Kidney tubule cell (primary cell): ENCODE measurements around the gene B9D2.
"Not testable (repeated sequence)": the region's sequence is repeated elsewhere in the genome, so short reads cannot be mapped to it uniquely, and the experiment has no call there.

Experiments
- DNase-seq: peaks from one replicate; pipeline ENCODE4 v3.0.0-alpha.2; 2018; ENCODE audit warnings: low spot score

The B9D2 gene

GRCh38 chr19:41386442-41386841 lies 22.5 kb upstream of the B9D2 start:
- DNase-seq = no peak

- DNase-seq = peak; percentile 60
Observed at GRCh38 chr19:41384351-41384750, 20.4 kb upstream of the B9D2 start.

- not testable (repeated sequence) for DNase-seq
Observed at GRCh38 chr19:41381536-41381935, 17.6 kb upstream of the B9D2 start.

DNA sequence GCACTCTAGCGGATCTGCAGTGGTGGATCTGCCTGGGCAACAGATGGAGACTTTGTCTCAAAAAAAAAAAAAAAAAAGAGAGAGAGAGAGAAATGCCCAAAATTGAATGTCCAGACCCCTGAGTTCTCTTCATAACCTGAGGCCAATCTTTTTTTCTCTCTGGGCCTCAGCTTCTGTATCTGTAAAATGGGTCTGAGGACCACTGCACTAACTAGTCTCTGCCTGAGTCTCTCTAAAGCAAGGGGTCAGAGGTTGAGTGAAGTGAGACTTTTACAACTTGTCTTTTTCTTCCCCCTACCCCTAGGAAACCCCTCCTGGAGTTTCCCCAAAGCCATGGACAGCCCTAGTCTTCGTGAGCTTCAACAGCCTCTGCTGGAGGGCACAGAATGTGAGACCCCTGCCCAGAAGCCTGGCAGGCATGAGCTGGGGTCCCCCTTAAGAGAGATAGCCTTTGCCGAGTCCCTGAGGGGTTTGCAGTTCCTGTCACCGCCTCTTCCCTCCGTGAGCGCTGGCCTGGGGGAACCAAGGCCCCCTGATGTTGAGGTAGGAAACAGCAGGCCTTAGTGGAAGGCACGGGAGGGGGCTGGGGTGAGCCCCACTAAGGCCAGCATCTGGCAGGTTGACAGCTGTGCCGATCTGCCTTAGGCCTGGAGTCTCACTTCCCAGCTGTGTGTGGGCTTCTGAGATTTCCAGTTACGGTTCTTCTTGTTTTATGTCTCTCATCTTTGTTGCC lies 14.2 kb upstream of the B9D2 start:
- no peak for DNase-seq

GRCh38 chr19:41376998-41377365 lies 13.0 kb upstream of the B9D2 start:
- DNase-seq = no peak

GRCh38 chr19:41376241-41376997 lies 12.5 kb upstream of the B9D2 start, which contains the start of gene TMEM91:
TMEM91 (plus strand) TSS chr19:41376533; CDS start chr19:41378310, 1,777 bp downstream.
- no peak for DNase-seq

GRCh38 chr19:41373993-41374392 lies 10.0 kb upstream of the B9D2 start:
- no peak for DNase-seq

DNA sequence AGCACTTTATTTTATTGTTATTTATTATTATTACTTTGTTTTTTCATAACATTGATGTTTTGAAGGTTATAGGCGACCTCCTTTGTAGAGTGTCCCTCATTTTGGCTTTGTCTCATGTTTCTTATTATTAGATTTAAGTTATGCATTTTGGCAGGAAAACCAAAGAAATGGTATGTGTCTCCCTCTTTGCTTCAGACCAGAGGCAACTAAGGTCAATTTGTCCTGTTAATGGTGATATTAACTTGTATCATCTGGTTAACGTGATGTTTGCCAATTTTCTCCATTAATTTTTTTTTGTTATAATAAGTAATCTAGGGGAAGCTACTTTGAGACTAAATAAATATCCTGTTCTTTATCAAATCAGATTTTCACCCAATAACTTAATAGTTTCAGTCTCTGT lies 8.6 kb upstream of the B9D2 start:
- no peak for DNase-seq

GRCh38 chr19:41371541-41371940 lies 7.6 kb upstream of the B9D2 start:
- DNase-seq = no peak

- DNase-seq = not testable (repeated sequence)
Observed at GRCh38 chr19:41371119-41371518, 7.2 kb upstream of the B9D2 start.

GRCh38 chr19:41369769-41370168 lies 5.8 kb upstream of the B9D2 start:
- DNase-seq = no peak

DNA sequence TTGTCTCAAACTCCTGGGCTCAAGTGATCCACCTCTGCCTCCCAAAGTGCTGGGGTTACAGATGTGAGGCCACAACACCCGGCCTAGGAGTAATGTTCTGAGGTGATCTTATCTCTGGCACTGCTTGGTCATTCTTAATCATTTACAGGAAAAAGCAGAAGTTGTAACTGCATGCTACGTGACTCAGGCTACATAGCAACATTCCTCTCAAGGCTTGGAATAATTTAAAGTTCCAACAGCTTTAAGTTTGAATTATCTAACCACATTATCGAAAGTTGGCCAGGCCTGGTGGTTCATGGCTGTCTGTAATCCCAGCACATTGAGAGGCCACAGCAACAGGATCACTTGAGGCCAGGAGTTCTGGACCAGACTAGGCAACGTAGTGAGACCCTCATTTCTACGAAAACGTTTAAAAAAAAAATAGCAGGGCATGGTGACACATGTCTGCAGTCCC lies 3.9 kb upstream of the B9D2 start:
- DNase-seq = peak; percentile 94

GRCh38 chr19:41366089-41366488 lies 2.1 kb upstream of the B9D2 start:
- DNase-seq = peak; percentile 14

DNA sequence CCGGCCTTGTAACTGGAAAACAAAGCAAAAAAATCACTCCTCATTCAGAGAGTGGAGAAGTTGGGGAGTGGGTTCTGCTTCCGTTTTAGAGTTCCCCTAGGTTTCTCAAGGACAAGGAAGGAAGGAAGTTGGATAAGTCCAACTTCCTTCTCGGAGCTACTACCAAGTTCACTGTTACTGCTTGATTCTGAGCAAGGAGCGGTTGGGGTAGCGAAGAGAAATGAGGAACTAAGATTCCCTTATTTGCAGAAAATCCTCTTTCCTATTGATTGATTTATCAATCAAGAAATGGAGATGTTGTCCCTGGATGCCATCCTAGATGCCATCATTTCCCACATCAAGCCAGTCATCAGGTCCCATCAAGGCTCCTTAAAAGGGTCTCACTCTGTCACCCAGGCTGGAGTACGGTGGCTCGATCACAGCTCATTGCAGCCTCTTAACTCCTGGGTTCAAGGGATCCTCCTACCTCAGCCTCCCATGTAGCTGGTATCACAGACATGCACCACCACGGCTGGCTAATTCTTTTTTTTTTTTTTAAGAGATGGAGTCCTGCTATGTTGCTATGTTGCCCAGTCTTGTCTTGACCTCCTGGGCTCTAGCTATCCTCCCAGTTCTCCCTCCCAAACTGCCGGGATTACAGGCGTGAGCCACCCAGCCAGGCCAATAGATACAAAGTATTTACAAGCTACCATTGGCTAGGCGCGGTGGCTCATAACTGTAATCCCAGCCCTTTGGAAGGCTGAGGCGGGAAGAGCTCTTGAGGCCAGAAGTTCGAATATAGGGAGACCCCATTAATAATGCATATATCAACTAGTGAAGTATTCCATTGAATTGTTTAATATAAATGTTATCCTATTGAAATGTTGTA lies 809 bp upstream of the B9D2 start:
- no peak for DNase-seq

DNA sequence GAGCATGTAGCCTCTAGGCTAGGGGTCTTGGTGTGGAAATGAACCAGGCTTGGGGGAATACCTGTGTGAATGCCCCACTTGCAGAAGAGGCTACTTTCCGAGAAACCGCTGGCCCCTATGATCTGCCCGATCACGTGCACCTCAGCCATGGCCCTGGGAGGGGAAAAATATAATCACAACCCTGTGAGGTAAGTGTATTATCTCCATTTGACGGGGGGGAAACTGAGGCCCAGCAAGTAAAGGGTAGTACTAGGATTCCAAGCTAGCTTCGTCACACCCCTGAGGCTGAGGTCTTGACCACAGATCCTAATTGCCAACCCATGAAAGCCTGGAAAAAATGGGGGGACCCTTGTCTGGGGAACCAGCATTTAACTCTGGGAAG lies 587 bp downstream of the B9D2 start:
- DNase-seq = no peak

GRCh38 chr19:41362143-41362847 lies 1.7 kb downstream of the B9D2 start:
- DNase-seq = peak; percentile 62

DNA sequence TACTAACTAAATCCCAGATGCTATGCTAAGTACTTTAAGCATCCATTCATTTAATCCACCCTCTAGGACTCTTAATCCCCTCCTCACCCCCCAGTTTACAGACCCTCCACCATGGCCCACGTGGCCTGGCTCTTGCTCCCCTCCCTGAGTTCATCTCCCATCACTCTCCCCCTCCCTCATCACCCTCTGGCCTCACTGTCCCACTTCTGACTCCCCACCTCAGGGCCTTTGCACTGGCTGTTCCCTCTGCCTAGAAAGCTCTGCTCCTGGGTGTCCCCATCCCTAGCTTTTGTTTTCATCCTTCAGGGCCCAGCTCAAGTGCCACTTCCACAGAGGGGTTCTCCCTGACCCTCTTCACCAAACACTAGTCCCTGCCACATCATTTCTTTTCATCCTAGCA lies 4.2 kb downstream of the B9D2 start:
- no peak for DNase-seq

- no peak for DNase-seq
Observed at GRCh38 chr19:41357746-41358145, 6.2 kb downstream of the B9D2 start.

DNA sequence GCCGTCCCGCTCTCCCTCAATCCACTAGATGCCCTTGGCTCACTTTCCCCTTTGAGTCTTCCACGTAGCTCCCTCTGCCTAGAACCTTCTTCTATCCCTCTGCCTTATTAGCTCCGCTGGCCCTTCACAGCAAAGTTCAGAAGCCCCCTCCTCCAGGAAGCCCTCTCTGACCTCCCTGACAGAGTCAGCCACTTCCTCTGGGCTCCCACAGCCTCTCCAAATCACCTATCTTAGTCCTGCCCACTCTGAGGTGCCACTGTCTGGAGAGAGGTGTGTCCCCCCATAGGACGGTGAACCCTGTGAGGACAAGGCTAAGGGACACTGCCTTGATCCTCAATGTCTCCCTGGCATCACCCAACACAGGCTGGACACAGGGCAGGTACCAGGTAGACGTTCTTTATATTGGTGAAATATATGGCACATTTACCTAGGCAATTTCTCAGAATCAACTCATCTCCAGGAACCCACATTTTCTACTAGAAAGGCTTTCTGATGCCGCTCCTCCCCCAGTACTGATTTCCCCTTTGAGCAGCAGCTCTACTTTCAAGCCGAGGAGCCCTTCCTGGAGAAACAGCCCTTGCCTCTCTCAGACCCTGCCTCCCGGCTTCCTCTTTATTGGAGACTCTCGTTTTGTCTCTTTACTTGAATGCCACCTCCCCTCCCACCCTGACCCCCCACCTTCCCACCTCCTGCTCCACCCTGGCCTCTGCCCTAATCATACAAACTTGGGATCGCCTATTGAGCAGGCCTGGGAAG lies 6.8 kb downstream of the B9D2 start:
- no peak for DNase-seq

- DNase-seq = no peak
Observed at GRCh38 chr19:41355802-41356201, 8.1 kb downstream of the B9D2 start.

GRCh38 chr19:41355035-41355434 lies 8.9 kb downstream of the B9D2 start:
- DNase-seq = no peak
